HG03060 (cell line): Measurements from ENCODE around the gene GABPB2.

Experiments used
- ATAC-seq: cut with Tn5 transposase; IDR thresholded peaks from one replicate; pipeline ENCODE4 v1.9.1; 2021; ENCODE audit warnings: low read depth, moderate number of reproducible peaks; ENCODE audit not compliant: unreplicated experiment

The GABPB2 gene

GRCh38 chr1:151131701-151132334 lies 61.3 kb downstream of the GABPB2 start:
- no peak for ATAC-seq

GRCh38 chr1:151132335-151133017 lies 61.9 kb downstream of the GABPB2 start:
- ATAC-seq, result no peak

GRCh38 chr1:151133018-151133806 lies 62.7 kb downstream of the GABPB2 start:
- ATAC-seq, result no peak

GRCh38 chr1:151134396-151134795 lies 63.8 kb downstream of the GABPB2 start:
- no peak for ATAC-seq

- no peak for ATAC-seq
These were observed 64.4 kb downstream of the GABPB2 start for GRCh38 chr1:151134991-151135390.

- no peak for ATAC-seq
These were observed 65.1 kb downstream of the GABPB2 start for GRCh38 chr1:151135433-151136385.

- no peak for ATAC-seq
These were observed 67.2 kb downstream of the GABPB2 start for GRCh38 chr1:151137789-151138188.

GRCh38 chr1:151142411-151143056 lies 72.0 kb downstream of the GABPB2 start:
- no peak for ATAC-seq

- ATAC-seq, result no peak
These were observed 72.5 kb downstream of the GABPB2 start for GRCh38 chr1:151143057-151143435.

GRCh38 chr1:151143986-151144385 lies 73.4 kb downstream of the GABPB2 start:
- no peak for ATAC-seq

GRCh38 chr1:151144474-151145303 lies 74.1 kb downstream of the GABPB2 start:
- no peak for ATAC-seq

GRCh38 chr1:151145304-151146071 lies 74.9 kb downstream of the GABPB2 start:
- ATAC-seq, result no peak

- ATAC-seq, result no peak
These were observed 75.5 kb downstream of the GABPB2 start for GRCh38 chr1:151146072-151146411.

GRCh38 chr1:151146412-151147131 lies 76.0 kb downstream of the GABPB2 start, which contains the start of gene SEMA6C:
TSS of gene SEMA6C (minus strand) at chr1:151146631. CDS start at chr1:151142621, 4,010 bp downstream.
- ATAC-seq, result peak; percentile 86

GRCh38 chr1:151147132-151147503 lies 76.6 kb downstream of the GABPB2 start:
- ATAC-seq, result no peak

GRCh38 chr1:151147665-151148064 lies 77.1 kb downstream of the GABPB2 start:
- no peak for ATAC-seq

- ATAC-seq, result no peak
These were observed 85.9 kb downstream of the GABPB2 start, which contains the start of gene TNFAIP8L2 for GRCh38 chr1:151156515-151156819. TSS of gene TNFAIP8L2 (plus strand) at chr1:151156649. CDS start at chr1:151158698, 2,049 bp downstream.

- no peak for ATAC-seq
These were observed 86.5 kb downstream of the GABPB2 start for GRCh38 chr1:151157067-151157531.
